ENCODE measurements around the gene CDH13. TPM values are rescaled to one million over a fixed set of nuclear protein-coding genes. Genes with fewer than 3 reads are reported as not detected.

CDH13 gene
- total and polyA plus RNA-seq, 2 experiments from 2014 or later = 1.6 to 4.4 TPM

DNA sequence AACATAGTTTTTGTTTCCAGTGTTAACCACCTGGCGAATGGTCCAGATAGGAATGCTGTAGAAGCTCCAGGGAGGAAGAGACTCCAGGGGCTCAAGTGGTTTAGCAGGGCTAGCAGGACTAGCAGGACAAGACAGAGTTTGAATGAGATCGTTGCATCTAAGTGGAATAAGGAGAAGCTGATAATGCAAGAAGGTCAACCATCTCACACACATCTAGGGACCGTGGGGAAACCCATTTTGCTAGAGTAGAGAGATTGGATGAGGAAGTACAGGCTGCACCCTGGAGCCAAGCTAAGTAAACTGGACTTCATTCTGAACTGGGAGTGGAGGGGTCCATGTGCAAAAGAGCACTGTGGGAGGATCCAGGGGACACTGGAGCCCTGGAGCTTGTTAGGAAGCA is 1094.9 kb downstream of the CDH13 start:
- H3F3A ChIP-seq (replicated peaks; ENCODE audit: low read depth) = no peaks in the 10 kb centered on the region
- H3K36me3 ChIP-seq (ENCODE audit: insufficient read depth) = no peaks in the 10 kb centered on the region
- no peak overlapping the region for H3K27ac Mint-ChIP-seq
- TF ChIP-seq, protein P1, sequence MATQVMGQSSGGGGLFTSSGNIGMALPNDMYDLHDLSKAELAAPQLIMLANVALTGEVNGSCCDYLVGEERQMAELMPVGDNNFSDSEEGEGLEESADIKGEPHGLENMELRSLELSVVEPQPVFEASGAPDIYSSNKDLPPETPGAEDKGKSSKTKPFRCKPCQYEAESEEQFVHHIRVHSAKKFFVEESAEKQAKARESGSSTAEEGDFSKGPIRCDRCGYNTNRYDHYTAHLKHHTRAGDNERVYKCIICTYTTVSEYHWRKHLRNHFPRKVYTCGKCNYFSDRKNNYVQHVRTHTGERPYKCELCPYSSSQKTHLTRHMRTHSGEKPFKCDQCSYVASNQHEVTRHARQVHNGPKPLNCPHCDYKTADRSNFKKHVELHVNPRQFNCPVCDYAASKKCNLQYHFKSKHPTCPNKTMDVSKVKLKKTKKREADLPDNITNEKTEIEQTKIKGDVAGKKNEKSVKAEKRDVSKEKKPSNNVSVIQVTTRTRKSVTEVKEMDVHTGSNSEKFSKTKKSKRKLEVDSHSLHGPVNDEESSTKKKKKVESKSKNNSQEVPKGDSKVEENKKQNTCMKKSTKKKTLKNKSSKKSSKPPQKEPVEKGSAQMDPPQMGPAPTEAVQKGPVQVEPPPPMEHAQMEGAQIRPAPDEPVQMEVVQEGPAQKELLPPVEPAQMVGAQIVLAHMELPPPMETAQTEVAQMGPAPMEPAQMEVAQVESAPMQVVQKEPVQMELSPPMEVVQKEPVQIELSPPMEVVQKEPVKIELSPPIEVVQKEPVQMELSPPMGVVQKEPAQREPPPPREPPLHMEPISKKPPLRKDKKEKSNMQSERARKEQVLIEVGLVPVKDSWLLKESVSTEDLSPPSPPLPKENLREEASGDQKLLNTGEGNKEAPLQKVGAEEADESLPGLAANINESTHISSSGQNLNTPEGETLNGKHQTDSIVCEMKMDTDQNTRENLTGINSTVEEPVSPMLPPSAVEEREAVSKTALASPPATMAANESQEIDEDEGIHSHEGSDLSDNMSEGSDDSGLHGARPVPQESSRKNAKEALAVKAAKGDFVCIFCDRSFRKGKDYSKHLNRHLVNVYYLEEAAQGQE (IDR thresholded peaks at IDR 0.05; ENCODE audit: unreplicated experiment) = no peak
- TF ChIP-seq EZH2 (IDR thresholded peaks at IDR 0.05; ENCODE audit: low read depth, unreplicated experiment) = no peak
- no peak for TF ChIP-seq CREB1 (CRISPR knock-in tag; IDR thresholded peaks at IDR 0.05; ENCODE audit: low read depth)
- TF ChIP-seq, protein P2, sequence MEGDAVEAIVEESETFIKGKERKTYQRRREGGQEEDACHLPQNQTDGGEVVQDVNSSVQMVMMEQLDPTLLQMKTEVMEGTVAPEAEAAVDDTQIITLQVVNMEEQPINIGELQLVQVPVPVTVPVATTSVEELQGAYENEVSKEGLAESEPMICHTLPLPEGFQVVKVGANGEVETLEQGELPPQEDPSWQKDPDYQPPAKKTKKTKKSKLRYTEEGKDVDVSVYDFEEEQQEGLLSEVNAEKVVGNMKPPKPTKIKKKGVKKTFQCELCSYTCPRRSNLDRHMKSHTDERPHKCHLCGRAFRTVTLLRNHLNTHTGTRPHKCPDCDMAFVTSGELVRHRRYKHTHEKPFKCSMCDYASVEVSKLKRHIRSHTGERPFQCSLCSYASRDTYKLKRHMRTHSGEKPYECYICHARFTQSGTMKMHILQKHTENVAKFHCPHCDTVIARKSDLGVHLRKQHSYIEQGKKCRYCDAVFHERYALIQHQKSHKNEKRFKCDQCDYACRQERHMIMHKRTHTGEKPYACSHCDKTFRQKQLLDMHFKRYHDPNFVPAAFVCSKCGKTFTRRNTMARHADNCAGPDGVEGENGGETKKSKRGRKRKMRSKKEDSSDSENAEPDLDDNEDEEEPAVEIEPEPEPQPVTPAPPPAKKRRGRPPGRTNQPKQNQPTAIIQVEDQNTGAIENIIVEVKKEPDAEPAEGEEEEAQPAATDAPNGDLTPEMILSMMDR (conservative IDR thresholded peaks at IDR 0.05; ENCODE audit: low read depth in 2 of 2) = no peak
- TF ChIP-seq, protein P3, sequence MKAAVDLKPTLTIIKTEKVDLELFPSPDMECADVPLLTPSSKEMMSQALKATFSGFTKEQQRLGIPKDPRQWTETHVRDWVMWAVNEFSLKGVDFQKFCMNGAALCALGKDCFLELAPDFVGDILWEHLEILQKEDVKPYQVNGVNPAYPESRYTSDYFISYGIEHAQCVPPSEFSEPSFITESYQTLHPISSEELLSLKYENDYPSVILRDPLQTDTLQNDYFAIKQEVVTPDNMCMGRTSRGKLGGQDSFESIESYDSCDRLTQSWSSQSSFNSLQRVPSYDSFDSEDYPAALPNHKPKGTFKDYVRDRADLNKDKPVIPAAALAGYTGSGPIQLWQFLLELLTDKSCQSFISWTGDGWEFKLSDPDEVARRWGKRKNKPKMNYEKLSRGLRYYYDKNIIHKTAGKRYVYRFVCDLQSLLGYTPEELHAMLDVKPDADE (IDR thresholded peaks at IDR 0.05) = no peak
- no peak for TF ChIP-seq NANOG (IDR thresholded peaks at IDR 0.05; ENCODE audit: borderline replicate concordance)
- TF ChIP-seq STAT1 (IDR thresholded peaks at IDR 0.05; ENCODE audit: unreplicated experiment) = no peak
- no peak for TF ChIP-seq JUNB (IDR thresholded peaks at IDR 0.05; ENCODE audit: unreplicated experiment)
- no peak for TF ChIP-seq POLR2AphosphoS5 (IDR thresholded peaks at IDR 0.05; ENCODE audit: low read depth)
- TF ChIP-seq EZH2phosphoT487 (IDR thresholded peaks at IDR 0.05; ENCODE audit: unreplicated experiment) = no peak
- no peak for TF ChIP-seq ZNF331 (CRISPR knock-in tag; IDR thresholded peaks at IDR 0.05; ENCODE audit: low read depth)
- TF ChIP-seq ZNF114 (CRISPR knock-in tag; IDR thresholded peaks at IDR 0.05) = no peak
- no peaks in the 10 kb centered on the region for H3K36me3 Mint-ChIP-seq (ENCODE audit: low read depth)
- H3K27me3 Mint-ChIP-seq (ENCODE audit: insufficient read depth, low read depth, poor library complexity) = peaks cover 6% of the 10 kb centered on the region
- no peaks in the 10 kb centered on the region for H3K79me2 ChIP-seq (replicated peaks; ENCODE audit: insufficient read depth)
- no peaks in the 10 kb centered on the region; the same call in 1 of the 3 replicates for H3K4me1 Mint-ChIP-seq
- H3K4me1 ChIP-seq (ENCODE audit: insufficient read depth) = no peaks in the 10 kb centered on the region
- DNase-seq (ENCODE audit: low spot score) (no peak), ATAC-seq (no peak)
- no peak overlapping the region for H3K4me3 Mint-ChIP-seq
- no peaks in the 10 kb centered on the region; the same call in 1 of the 2 replicates for H3K9me2 ChIP-seq (ENCODE audit: insufficient read depth)
- H2AFZ ChIP-seq = no peak overlapping the region
- no peaks in the 10 kb centered on the region for H3K27me3 ChIP-seq (ENCODE audit: insufficient read depth)
- no peak overlapping the region for H3K4me3 ChIP-seq
- H3K9me3 Mint-ChIP-seq = no peaks in the 10 kb centered on the region
- no peaks in the 10 kb centered on the region for H4K20me1 ChIP-seq (replicated peaks; ENCODE audit: insufficient read depth)
- H3K4me2 ChIP-seq = no peak overlapping the region
- no peak overlapping the region for H3K27ac ChIP-seq (ENCODE audit: low read depth)

Data from GM23338 (cell line).